ENCODE measurements around the gene PARVG. TPM values are rescaled to one million over a fixed set of nuclear protein-coding genes. Genes with fewer than 3 reads are reported as not detected.

Gene PARVG
- total RNA-seq, 3 donors from 2014 or later = 5.8 to 9.7 (median 8.1) TPM

- H3K4me1 ChIP-seq (ENCODE audit: low read depth) = no peaks in the 10 kb centered on the region
- ATAC-seq (no peak), DNase-seq (peak in 1 of 3 donors; percentile 5)
- intact Hi-C loops (cut with DNase I, micrococcal nuclease) = no loop called here
- TF ChIP-seq, protein P1, sequence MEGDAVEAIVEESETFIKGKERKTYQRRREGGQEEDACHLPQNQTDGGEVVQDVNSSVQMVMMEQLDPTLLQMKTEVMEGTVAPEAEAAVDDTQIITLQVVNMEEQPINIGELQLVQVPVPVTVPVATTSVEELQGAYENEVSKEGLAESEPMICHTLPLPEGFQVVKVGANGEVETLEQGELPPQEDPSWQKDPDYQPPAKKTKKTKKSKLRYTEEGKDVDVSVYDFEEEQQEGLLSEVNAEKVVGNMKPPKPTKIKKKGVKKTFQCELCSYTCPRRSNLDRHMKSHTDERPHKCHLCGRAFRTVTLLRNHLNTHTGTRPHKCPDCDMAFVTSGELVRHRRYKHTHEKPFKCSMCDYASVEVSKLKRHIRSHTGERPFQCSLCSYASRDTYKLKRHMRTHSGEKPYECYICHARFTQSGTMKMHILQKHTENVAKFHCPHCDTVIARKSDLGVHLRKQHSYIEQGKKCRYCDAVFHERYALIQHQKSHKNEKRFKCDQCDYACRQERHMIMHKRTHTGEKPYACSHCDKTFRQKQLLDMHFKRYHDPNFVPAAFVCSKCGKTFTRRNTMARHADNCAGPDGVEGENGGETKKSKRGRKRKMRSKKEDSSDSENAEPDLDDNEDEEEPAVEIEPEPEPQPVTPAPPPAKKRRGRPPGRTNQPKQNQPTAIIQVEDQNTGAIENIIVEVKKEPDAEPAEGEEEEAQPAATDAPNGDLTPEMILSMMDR (IDR thresholded peaks at IDR 0.05) = no peak
- no peak overlapping the region for H3K4me3 ChIP-seq
- no peaks in the 10 kb centered on the region for H3K36me3 ChIP-seq (ENCODE audit: low read depth)
- H3K9me3 ChIP-seq = no peaks in the 10 kb centered on the region
Observed at GRCh38 chr22:44159811-44160210, 20.9 kb upstream of the PARVG start.

DNA sequence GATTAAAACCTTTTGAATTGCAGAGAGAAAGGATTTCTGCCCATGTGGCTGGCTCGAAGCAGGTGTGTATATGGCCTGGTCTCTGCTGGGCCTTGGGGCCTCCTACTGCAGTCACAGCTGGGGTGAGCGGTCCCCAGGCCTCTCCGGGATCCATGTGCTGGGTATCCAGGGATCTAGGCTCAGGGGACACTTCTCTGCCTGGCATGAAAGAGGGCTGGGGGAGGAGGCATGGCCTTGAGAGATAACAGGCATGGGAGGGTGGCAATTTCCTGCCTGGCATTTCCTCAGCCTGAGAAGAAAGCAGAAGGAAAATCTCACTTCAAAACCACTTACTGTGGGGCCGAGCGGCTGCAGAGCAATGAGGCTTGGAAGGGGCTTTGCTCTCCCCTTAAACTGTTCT, 20.3 kb upstream of the PARVG start:
- Histone ChIP-seq H3K36me3 (ENCODE audit: low read depth) (no peaks in the 10 kb centered on the region), H3K4me3 (no peak overlapping the region), H3K9me3 (no peaks in the 10 kb centered on the region), H3K4me1 (ENCODE audit: low read depth) (no peaks in the 10 kb centered on the region)
- intact Hi-C loops (cut with DNase I, micrococcal nuclease) = no loop called here
- no peak for DNase-seq
- no peak for ATAC-seq
- TF ChIP-seq, protein P1 (IDR thresholded peaks at IDR 0.05) = no peak

DNA sequence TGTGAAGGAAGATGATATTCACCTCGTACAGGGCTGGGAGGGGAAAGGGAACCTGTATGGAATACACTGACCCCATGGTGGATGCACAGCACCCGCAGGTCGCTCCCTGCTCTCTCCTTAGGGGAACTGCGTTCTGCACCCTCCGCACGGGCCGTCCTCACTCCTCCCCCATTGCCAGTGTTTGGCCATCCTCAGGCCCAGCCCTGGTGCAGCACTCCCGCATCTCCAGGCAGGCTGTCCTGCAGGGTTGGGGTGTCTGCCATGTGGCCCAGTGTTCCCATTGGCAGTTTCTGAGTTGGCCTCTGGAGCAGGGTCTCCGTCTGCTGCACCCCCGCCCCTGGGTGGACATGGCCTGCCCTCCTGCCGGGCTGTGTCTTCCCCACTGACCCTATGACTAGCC, 19.1 kb upstream of the PARVG start:
- DNase-seq (no peak), ATAC-seq (no peak)
- H3K36me3 ChIP-seq (ENCODE audit: low read depth) = no peaks in the 10 kb centered on the region
- no peaks in the 10 kb centered on the region for H3K9me3 ChIP-seq
- intact Hi-C loops (cut with DNase I, micrococcal nuclease) = no loop called here
- TF ChIP-seq, protein P1 (IDR thresholded peaks at IDR 0.05) = no peak
- no peaks in the 10 kb centered on the region for H3K4me1 ChIP-seq (ENCODE audit: low read depth)
- H3K4me3 ChIP-seq = no peak overlapping the region

DNA sequence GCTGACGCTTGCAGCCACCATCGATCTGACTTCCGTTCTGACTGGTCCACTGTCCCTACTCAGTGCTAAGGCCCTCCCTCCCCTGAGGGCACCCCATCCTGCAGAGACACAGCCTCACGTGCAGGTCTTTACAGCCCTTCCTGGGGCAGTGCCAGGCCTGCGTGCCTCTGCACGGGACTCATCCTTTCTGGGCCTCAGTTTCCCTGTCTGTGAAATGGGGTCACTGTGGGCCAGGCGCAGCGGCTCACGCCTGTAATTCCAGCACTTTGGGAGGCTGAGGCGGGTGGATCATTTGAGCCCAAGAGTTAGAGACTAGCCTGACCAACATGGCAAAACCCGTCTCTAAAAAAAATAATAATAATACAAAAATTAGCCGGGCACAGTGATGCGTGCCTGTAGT, 17.8 kb upstream of the PARVG start:
- intact Hi-C loops (cut with DNase I, micrococcal nuclease) = no loop called here
- no peak for DNase-seq
- no peaks in the 10 kb centered on the region for H3K36me3 ChIP-seq (ENCODE audit: low read depth)
- no peaks in the 10 kb centered on the region for H3K4me1 ChIP-seq (ENCODE audit: low read depth)
- TF ChIP-seq, protein P1 (IDR thresholded peaks at IDR 0.05) = no peak
- ATAC-seq = no peak
- no peaks in the 10 kb centered on the region for H3K9me3 ChIP-seq
- H3K4me3 ChIP-seq = no peak overlapping the region

- H3K36me3 ChIP-seq (ENCODE audit: low read depth) = no peaks in the 10 kb centered on the region
- intact Hi-C loops (cut with DNase I, micrococcal nuclease) = no loop called here
- TF ChIP-seq, protein P1 (IDR thresholded peaks at IDR 0.05) = no peak
- no peak for ATAC-seq
- no peak overlapping the region for H3K4me3 ChIP-seq
- no peaks in the 10 kb centered on the region for H3K4me1 ChIP-seq (ENCODE audit: low read depth)
- no peak for DNase-seq
- H3K9me3 ChIP-seq = no peaks in the 10 kb centered on the region
Observed at GRCh38 chr22:44163536-44163935, 17.2 kb upstream of the PARVG start.

DNA sequence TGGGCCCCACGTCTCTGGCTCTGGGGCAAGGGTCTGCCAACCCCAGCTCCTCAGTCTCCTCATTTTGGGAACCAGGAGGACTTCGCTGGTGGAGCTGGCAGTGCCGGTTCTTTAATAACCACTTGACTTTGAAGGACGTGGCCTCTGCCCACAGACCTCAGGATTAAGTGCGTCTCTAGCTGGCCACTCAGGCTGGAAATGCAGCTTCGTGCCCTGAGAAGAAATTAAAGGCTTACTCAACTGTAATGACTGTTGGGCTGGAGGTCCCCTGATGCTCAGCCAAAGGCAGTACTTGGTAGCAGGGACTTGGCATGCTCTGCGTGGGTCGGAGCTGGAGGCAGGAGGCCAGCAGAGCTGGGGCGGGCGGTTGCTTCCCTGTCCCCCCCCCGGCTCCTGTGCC, 16.7 kb upstream of the PARVG start:
- no peak overlapping the region for H3K4me3 ChIP-seq
- TF ChIP-seq, protein P1 (IDR thresholded peaks at IDR 0.05) = no peak
- no peaks in the 10 kb centered on the region for H3K4me1 ChIP-seq (ENCODE audit: low read depth)
- H3K9me3 ChIP-seq = no peaks in the 10 kb centered on the region
- ATAC-seq (no peak), DNase-seq (no peak)
- no peaks in the 10 kb centered on the region for H3K36me3 ChIP-seq (ENCODE audit: low read depth)
- intact Hi-C loops (cut with DNase I, micrococcal nuclease) = no loop called here
